HG03457 (cell line): ENCODE measurements around the gene ANGPTL4.
"Not testable (repeated sequence)": the region's sequence is repeated elsewhere in the genome, so short reads cannot be mapped to it uniquely, and the experiment has no call there.

ENCODE experiments used
- ATAC-seq: cut with Tn5 transposase; IDR thresholded peaks from one replicate; pipeline ENCODE4 v1.9.1; 2021; ENCODE audit warnings: moderate number of reproducible peaks; ENCODE audit not compliant: unreplicated experiment

Gene ANGPTL4

DNA sequence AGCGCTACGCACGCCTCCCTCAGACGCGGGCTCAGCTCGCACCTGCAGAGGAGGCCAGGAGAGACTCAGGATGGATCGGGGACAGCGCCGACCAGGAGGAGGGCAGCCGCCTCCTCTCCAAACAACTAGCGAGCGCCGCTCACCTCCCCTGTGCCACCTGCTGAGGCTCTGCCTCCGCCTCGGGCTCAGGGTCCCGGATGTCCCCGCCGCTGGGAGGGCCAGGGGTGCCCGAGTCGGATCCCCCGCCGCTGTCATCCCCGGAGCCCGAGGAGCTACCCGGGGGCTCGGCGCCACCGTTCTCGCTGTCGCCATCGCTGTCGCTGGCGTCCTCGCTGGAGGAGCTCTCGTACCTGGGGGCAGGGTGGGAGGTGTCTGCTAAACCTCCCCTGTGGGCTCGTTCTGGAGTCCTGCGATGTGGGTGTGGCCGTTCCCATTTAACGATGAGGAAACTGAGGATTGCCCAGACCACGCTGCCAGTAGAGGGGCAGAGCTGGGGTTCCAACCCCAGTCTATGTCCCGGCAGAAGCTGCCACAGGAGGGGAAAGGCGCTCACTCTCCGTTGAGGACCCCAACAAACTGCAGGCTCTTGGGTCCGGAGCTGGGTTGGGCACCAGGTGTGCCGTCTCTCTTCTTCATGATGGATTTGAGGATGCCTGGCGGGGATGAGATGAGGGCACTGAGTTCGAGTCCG, 30.0 kb upstream of the ANGPTL4 start:
- no peak for ATAC-seq

DNA sequence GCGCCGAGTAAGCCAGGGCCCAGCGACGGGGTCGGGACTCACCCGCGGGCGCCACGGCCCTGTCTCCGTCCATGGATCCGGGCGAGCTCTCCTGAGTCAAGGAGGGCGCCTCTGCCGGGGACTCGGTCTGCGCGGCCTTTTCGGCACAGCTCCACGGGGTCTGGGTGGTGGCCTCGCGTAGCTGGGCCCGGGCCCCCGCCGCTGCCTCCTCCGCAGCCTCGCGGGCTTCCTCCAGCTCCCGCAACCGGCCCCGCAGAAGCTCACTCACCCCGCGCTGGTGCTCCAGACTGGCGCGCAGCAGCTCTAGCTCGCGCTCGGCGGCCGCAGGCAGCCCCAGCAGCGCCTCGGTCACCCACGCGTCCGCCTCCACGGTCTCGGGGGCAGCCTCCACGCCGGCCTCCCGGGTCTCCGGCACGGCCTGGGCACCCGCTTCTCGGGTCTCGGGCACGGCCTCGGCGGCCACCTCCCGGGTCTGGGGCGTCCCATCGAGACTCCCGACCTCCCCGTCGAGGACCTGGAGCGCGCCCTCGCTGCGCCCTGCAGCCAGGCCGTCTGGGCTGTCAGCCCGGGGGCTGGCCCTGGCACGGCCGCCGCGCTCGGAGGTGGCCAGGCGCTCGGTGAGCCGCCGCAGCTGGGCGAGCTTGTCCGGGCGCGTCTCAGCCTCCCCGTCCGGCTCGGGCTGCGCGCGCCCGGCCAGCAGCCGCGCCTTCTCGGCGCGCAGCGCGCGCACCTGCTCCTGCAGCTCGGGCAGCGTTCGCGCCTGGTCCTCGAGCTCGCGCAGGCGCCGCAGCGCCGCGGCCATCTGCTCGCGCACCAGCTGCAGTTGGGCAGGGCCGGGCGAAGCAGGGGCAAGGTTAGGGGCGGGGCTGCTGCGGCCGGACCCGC, 29.3 kb upstream of the ANGPTL4 start:
- no peak for ATAC-seq

DNA sequence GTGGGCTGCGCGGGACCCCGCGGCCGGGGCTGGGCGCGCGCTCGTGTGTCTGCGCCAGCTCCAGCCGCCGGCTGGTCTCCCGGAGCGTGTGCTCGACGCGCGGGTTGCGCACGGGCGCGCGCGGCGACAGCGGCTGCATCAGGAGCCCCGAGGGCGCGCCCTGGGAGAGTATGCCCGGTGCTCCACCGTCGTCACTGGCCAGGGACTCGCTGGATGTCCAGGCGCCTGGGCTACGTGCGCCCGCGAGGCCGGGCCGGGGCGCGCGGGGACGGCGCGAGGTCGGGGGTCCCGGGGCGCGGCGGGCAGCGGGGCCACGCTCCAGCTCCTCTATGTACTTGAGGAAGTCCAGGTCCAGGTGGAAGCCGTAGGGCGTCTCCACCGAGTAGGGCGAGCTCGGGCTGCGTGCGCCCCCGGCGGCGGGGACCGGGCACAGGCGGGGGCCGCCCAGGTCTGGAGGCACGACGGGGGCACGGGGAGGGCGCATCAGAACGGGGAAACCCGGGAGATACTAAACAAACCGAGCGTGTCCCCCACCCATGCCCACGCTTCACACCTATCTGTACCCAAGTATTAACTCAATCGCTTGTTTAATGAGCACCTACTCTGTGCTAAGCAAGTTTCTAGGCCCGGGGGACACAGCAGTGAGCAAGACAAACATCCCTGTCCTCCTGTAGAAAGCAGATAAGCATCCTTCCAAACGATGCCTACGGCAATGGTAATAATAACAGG, 28.4 kb upstream of the ANGPTL4 start:
- ATAC-seq = no peak

DNA sequence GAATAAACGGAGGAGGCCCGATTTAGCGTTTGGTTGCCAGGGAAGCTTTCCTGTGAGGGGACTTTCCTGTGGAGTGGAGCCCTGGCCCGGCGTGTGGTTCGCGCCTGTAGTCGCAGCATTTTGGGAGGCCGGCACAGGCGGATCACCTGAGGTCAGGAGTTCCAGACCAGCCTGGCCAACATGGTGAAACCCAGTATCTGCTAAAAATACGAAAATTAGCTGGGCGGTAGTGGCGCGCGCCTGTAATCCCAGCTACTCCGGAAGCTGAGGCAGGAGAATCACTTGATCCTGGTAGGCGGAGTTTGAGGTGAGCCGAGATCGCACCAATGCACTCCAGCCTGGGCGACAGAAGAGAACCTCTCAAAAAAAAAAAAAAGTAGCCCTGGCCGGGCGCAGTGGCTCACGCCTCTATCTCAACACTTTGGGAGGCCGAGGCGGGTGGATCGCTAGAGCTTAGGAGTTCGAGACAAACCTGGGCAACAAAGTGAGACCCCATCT, 27.8 kb upstream of the ANGPTL4 start:
- no peak for ATAC-seq

DNA sequence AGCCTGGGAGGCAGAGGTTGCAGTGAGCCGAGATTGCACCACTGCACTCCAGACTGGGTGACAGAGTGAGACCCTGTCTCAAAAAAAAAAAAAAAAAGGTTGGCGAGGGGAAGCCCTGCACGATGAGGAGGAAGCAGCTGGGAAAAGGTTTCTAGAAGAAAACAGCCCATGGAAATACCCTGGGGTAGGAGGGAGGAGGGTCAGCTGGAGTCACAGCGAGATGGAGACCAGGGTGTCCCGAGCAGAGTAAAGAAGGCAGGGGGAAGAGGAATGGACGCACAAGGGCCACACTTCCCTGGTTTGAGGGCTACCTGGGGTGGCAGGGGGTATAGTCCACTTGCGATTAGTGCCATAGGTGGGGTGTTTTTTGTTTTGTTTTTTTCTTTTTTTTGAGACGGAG, 27.3 kb upstream of the ANGPTL4 start:
- no peak for ATAC-seq

DNA sequence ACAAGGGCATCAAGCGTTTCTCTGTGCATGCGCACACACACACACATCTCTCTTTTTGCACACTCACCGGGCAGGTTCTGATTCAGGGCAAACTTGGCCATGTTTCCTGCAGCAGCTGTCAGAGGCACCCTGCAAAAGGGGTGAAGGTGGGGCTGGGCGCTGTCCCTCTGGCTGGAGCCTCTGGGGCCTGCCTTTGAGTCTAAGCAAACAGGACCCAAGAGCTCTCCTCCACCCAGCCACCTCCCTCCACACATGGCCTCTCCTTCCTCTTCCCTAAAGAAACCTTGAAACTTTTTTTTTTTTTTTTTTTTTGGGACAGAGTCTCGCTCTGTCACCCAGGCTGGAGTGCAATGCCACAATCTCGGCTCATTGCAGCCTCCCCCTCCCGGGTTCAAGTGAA, 26.2 kb upstream of the ANGPTL4 start:
- ATAC-seq = no peak

DNA sequence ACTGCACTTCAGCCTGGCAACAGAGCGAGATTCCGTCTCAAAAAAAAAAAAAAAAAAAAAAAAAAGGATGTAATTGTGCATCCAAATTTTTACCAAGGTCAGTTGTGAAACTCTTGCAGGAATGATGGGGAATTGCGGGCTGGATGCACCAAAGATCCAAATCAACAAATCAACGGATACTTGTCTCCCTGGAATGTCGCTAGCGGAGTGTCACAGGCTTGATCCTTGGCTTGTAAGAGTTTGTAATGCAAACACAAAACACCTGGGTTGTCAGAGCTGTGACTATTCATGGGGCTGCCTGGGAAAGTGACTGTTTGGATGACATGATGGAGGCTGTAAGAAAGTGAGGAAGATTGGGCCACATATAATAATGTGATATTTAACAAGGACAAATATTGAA, 25.1 kb upstream of the ANGPTL4 start:
- ATAC-seq = no peak

DNA sequence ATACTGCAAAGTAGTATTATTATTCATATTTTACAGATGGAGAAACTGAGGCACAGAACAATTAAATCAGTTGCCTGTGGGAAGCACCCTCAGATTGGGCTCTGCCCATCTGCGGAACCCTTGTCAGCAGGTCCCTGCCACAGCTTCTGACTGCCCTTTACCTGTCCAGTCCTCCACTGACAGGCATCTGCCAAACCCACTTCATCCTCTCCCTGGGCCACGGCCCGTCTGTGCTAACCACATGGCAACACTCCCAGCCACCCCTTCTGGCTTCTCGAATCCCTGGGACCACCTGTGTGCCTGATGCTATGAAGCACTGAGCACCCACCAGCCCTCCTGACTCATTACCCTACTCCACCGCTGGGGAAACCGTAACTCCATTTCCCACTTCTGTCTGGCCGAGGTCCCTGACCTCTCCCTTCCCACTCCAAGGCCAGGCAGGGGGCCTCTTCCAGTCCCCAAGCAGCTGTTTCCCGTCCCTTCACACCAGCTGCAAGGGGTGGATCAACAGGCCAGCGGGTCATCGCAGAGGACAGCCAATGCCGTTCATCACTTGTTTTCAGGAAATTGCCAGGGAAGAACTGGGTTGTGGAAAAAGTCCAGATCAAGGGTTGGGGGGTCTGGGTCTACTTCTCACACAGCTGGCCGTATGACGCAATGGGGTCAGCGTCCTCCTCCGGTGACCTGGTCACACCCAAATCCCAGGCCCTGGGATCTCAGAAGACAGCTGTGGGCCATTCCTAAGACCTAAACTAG, 23.4 kb upstream of the ANGPTL4 start:
- ATAC-seq = no peak

DNA sequence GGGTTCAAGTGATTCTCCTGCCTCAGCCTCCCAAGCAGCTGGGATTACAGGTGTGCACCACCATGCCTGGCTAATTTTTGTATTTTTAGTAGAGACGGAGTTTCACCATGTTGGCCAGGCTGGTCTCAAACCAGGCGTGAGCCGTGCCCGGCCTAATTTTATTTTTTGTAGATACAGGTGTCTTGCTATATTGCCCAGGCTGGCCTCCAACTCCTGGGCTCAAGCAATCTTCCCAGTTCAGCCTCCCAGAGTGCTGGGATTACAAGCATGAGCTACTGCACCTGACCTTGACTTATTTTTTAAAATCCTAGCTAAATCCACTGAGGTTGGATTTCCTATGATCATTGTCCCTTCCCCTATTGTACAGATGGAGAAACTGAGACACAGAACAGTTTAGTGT, 22.5 kb upstream of the ANGPTL4 start:
- ATAC-seq = not testable (repeated sequence)

DNA sequence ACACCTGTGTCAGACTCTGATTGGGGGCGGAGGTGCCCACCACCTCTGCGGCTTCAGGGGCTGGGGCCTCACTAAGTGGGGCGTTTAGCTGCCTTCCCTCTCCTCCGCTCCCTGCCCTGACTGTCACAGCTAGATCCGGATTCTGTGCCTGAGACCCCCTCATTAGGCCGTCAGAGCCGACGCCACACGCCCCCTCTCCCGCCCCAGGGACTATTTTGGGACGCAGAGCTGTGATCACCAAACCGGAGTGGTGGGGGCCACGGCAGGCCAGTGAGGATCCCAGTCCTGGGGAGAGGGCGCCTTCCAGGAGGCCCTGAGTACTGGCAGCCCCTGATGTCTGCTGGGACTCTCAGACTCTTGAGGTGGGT, 21.7 kb upstream of the ANGPTL4 start:
- ATAC-seq = no peak

DNA sequence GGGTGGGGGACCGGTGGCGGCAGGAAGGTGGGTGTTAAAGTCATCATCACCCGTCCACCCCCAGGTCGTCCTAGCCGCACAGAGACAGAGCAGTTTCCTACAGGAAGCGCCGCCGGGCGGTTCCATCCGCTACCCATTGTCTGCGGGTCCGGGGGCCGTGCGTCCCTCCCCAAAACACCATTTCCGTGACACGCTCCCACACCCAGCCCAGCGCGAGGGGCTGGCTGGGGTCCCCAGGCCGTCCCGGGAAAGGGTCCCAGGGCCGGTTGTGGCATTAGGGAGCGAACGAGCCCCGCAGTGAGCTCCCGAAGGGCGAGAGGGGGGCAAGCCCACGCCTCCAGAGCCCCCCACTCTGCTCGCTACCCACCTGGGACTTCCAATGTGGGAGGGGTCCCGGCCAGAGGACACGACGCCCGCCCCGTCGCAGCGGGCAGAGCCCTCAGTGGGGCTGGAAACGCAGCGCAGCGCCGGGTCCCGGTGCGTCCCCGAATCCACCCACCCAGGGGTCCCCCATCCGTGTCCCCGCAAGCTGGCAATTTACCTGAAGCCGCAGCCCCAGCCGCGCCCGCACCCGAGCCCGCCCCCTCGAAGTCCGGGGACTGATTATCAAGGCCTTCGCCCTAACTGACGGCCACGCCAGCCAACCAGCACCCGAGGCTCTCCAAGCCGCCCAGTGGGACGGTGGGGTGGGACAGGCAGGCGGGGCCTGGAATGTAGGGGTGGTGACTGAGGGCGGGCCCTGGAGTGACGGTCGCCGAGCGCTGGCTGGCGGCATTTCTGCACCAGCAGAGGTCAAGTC, 21.1 kb upstream of the ANGPTL4 start, which contains the start of gene KANK3:
KANK3 (minus strand) TSS at position 579 of the 799 bp plus-strand sequence. CDS start 5,434 bp downstream, outside the sequence.
- ATAC-seq = no peak

DNA sequence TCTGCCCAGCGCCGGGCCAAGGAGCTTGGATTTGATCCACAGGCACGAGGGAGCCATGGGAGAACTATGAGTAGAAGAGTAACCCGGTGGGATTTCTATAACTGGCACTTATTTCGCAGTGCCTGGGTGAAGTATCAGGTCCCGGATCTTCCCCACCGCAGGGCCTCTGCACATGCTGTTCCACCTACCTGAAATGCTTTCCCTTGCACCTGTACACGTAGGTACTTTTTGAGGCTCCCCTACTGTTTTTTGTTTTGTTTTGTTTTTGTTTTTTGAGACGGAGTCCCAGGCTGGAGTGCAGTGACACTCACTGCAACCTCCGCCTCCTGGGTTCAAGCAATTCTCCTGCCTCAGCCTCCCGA, 20.5 kb upstream of the ANGPTL4 start:
- no peak for ATAC-seq

DNA sequence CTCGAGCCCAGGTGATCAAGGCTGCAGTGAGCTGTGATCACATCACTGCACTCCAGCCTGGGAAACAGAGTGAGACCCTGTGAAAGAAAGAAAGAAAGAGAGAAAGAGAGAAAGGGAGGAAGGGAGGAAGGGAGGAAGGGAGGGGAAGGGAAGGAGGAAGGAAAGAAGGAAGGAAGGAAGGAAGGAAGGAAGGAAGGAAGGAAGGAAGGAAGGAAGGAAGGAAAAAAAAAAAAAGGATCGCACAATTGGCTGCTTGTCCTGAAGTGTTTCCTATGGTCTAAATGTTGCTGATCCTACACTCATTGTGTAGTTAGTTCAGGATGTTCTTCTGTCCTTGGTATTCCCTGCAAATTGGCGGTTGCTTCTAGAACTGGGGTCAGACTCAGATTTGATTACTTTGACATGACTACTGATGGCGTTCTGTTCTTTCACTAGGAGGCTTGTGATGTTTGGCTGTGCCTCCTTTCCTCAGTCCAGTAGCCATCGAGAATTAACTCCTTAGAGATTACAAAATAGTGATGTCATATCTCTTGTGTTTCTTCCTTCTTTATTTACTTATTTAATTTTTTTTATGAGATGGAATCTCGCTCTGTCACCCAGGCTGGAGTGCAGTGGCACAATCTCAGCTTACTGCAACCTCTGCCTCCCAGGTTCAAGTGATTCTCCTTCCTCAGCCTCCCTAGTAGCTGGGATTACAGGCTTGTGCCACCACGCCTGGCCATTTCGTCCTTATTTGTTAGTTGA, 14.2 kb upstream of the ANGPTL4 start:
- ATAC-seq = not testable (repeated sequence)

DNA sequence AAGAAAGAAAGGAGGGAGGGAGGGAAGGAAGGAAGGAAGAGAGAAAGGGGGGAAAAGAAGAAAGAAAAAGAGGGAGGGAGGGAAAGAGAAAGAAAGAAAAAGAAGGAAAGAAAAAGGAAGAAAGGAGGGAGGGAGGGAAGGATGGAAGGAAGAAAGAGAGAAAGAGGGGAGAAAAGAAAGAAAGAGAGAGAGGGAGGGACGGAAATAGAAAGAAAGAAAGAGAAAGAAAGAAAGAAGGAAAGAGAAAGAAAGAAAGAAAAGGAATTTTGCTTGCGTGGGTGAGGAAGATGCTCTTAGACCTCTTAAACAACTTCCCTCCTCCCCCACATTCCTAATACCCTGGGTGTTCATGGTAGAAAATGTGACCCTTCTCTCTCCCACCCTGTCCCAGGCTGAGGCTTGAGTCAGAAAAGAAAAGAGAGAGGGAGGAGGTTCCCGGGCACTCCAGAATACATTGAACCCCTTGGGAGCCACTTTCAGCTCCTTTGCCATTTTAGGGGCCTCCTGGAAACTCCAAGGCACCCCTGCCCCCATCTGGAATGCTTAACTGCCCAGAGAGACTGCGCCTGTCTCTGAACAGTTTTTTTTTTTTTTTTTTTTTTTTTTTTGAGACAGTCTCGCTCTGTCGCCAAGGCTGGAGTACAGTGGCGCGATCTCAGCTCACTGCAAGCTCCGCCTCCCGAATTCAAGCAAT, 11.7 kb upstream of the ANGPTL4 start:
- ATAC-seq = no peak

DNA sequence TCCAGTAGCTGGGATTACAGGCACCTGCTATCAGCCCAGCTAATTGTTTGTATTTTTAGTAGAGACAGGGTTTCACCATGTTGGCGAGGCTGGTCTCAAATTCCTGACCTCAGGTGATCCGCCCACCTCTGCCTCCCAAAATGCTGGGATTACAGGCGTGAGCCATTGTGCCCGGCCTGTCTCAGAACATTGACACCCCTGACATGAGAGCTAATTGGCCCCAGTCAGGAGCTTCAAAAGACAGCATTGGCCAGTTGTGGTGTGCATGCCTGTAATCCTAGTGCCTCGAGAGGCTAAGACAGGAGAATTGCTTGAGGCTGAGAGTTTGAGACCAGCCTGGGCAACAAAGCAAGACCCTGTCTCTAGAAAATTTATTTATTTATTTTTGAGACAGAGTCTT, 11.1 kb upstream of the ANGPTL4 start:
- ATAC-seq = not testable (repeated sequence)

DNA sequence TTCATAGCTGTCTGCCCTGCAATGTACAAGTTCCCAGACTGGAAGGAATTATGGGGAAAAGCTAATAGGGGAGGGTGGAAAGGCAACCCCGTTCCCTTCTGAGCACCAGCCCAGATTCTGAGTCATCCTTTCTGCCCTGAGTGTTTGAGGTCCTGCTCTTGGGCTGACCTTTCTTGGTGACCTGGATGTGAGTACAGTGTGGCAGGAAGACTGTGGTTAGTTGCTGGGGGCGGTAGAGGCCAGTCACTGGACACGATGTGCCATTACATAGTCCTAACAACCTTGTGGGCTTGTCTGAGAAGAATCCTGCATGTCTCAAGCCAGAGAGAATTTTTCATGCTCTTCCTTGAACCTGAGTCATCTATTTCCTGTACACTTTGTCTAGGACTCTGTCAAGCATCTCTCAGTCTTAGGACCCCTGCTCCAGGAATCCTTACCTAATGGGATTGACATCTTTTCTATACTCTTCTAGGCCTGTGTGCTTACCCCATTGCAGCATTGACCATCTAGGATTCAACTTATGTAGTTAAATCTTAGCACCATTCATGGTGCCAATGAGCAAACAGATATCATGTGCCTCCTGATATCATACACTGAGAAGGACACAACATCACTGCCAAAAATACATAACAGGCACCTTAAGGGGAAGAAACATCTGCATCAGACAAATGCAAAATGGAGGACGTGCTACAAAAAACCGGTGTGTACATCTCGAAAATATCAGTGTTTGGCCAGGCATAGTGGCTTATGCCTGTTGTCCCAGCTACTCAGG, 8.1 kb upstream of the ANGPTL4 start:
- no peak for ATAC-seq

DNA sequence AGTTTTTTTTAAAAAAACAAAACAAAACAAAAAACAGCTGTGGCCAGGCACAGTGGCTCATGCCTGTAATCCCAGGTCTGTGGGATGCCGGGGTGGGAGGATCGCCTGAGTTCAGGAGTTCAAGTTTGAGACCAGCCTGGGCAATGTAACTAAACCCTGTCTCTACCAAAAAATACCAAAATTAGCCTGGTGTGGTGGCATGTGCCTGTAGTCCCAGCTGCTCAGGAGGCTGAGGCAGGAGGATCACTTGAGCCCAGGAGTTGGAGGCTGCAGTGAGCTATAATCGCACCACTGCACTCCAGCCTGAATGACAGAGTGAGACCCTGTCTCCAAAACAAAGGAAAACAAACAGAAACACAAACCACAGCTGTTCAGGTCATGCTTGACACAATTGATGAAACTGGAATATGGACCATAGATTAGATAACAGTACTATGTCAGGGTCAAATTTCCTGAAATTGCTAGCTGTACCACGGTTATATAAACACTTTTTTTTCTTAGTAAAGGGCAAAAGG, 6.9 kb upstream of the ANGPTL4 start:
- no peak for ATAC-seq

DNA sequence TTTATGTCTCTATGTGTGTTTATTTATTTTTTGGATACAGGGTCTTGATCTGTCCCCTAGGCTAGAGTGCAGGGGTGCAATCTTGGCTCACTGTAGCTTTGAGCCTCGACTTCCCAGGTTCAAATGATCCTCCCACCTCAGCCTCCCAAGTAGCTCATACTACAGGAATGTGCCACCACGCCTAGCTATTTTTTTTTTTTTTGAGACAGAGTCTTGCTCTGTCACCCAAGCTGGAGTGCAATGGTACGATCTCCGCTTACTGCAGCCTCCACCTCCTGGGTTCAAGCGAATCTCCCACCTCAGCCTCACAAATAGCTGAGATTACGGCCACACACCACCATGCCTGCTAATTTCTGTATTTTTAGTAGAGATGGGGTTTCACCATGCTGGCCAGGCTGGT, 5.0 kb upstream of the ANGPTL4 start:
- ATAC-seq = no peak
